ENCODE results near the gene MTHFS.

DNA sequence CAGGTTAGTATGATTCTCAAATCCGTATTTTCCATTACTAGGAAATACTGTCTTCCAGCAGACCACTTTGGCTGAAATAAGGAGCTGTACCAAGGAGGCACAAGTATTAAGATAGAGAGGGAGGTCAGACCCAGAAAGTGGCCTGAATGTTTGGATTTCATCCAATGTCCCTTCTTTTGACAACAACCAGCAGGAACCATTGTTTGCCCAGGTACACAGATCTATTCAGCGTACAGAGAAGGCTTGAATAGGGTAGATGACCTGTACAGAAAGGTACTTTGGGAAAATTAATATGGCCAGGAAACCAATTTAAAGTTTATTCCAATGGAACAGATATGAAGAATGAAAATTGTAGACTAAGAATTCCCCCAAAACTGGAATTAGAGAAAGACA lies 12.6 kb downstream of the MTHFS start:
- TF ChIP-seq EZH2phosphoT487 (IDR thresholded peaks at IDR 0.05; ENCODE audit: borderline replicate concordance, low read length): no peak
- TF ChIP-seq CTCF (IDR thresholded peaks at IDR 0.05; ENCODE audit: low read depth, low read length, poor library complexity, severe bottlenecking): no peak

Data from DOHH2 (cell line).